ENCODE data around the gene CDH2. TPM values are rescaled to one million over a fixed set of nuclear protein-coding genes. Genes with fewer than 3 reads are reported as not detected.

Gene CDH2
- total and polyA plus RNA-seq, 2 experiments from 2014 or later, result 14.7 to 36.9 TPM

DNA sequence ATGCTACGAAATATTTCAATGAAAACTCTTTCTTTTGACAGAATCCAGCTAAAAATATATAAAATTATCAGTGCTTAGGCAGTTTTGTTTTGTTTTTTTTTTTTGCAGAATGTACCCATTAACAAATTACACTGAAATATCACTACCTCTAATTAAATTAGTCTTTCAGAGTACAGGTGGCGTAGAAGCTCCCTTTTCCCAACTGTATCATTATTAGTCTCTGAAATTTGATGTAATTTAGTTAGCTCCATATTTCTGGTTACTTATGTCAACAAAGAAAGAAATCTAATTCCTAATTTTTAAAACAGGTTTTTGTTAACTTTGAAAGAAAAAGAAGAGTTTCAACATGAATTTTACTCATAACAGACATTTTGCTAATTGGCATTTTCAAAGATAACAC, 149.2 kb downstream of the CDH2 start:
- no peak overlapping the region for H3K4me2 ChIP-seq
- no peaks in the 10 kb centered on the region for H3K9me3 Mint-ChIP-seq
- no peaks in the 10 kb centered on the region for H3F3A ChIP-seq (replicated peaks; ENCODE audit: low read depth)
- no peak overlapping the region for H3K4me3 Mint-ChIP-seq
- no peaks in the 10 kb centered on the region for H3K9me2 ChIP-seq (ENCODE audit: insufficient read depth)
- DNase-seq (ENCODE audit: low spot score) (no peak), ATAC-seq (no peak)
- no peak for TF ChIP-seq CREB1 (CRISPR knock-in tag; IDR thresholded peaks at IDR 0.05; ENCODE audit: low read depth)
- no peak for TF ChIP-seq ZNF331 (CRISPR knock-in tag; IDR thresholded peaks at IDR 0.05; ENCODE audit: low read depth)
- TF ChIP-seq JUNB (IDR thresholded peaks at IDR 0.05; ENCODE audit: unreplicated experiment), result no peak
- TF ChIP-seq ZNF462 (CRISPR knock-in tag; IDR thresholded peaks at IDR 0.05), result no peak
- TF ChIP-seq, protein P1, sequence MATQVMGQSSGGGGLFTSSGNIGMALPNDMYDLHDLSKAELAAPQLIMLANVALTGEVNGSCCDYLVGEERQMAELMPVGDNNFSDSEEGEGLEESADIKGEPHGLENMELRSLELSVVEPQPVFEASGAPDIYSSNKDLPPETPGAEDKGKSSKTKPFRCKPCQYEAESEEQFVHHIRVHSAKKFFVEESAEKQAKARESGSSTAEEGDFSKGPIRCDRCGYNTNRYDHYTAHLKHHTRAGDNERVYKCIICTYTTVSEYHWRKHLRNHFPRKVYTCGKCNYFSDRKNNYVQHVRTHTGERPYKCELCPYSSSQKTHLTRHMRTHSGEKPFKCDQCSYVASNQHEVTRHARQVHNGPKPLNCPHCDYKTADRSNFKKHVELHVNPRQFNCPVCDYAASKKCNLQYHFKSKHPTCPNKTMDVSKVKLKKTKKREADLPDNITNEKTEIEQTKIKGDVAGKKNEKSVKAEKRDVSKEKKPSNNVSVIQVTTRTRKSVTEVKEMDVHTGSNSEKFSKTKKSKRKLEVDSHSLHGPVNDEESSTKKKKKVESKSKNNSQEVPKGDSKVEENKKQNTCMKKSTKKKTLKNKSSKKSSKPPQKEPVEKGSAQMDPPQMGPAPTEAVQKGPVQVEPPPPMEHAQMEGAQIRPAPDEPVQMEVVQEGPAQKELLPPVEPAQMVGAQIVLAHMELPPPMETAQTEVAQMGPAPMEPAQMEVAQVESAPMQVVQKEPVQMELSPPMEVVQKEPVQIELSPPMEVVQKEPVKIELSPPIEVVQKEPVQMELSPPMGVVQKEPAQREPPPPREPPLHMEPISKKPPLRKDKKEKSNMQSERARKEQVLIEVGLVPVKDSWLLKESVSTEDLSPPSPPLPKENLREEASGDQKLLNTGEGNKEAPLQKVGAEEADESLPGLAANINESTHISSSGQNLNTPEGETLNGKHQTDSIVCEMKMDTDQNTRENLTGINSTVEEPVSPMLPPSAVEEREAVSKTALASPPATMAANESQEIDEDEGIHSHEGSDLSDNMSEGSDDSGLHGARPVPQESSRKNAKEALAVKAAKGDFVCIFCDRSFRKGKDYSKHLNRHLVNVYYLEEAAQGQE (IDR thresholded peaks at IDR 0.05; ENCODE audit: unreplicated experiment), result no peak
- no peak for TF ChIP-seq CTCF (conservative IDR thresholded peaks at IDR 0.05; ENCODE audit: low read depth in 2 of 2)
- no peak for TF ChIP-seq EZH2 (IDR thresholded peaks at IDR 0.05; ENCODE audit: low read depth, unreplicated experiment)
- no peak for TF ChIP-seq STAT1 (IDR thresholded peaks at IDR 0.05; ENCODE audit: unreplicated experiment)
- TF ChIP-seq POLR2AphosphoS5 (IDR thresholded peaks at IDR 0.05; ENCODE audit: low read depth), result no peak
- TF ChIP-seq NANOG (IDR thresholded peaks at IDR 0.05; ENCODE audit: borderline replicate concordance), result no peak
- no peak for TF ChIP-seq ZNF114 (CRISPR knock-in tag; IDR thresholded peaks at IDR 0.05)
- TF ChIP-seq ETS1 (IDR thresholded peaks at IDR 0.05), result no peak
- no peak for TF ChIP-seq EZH2phosphoT487 (IDR thresholded peaks at IDR 0.05; ENCODE audit: unreplicated experiment)
- H3K36me3 Mint-ChIP-seq (ENCODE audit: low read depth), result no peaks in the 10 kb centered on the region
- H3K36me3 ChIP-seq (ENCODE audit: insufficient read depth), result no peaks in the 10 kb centered on the region
- H3K4me3 ChIP-seq, result no peak overlapping the region
- peaks cover 2% of the 10 kb centered on the region; the same call in 1 of the 3 replicates for H3K4me1 Mint-ChIP-seq
- H3K4me1 ChIP-seq (ENCODE audit: insufficient read depth), result no peaks in the 10 kb centered on the region
- H3K27me3 Mint-ChIP-seq (ENCODE audit: insufficient read depth, low read depth, poor library complexity), result peaks cover 2% of the 10 kb centered on the region
- no peaks in the 10 kb centered on the region for H3K79me2 ChIP-seq (replicated peaks; ENCODE audit: insufficient read depth)
- no peak overlapping the region for H2AFZ ChIP-seq
- no peaks in the 10 kb centered on the region for H3K27me3 ChIP-seq (ENCODE audit: insufficient read depth)
- H3K27ac Mint-ChIP-seq, result no peak overlapping the region
- no peaks in the 10 kb centered on the region for H4K20me1 ChIP-seq (replicated peaks; ENCODE audit: insufficient read depth)
- no peak overlapping the region for H3K27ac ChIP-seq (ENCODE audit: low read depth)
